ENCODE measurements around the gene SLC25A21.
"Not testable (repeated sequence)": the region's sequence is repeated elsewhere in the genome, so short reads cannot be mapped to it uniquely, and the experiment has no call there.

The SLC25A21 gene

GRCh38 chr14:37172024-37172869 is at the start of gene SLC25A21:
SLC25A21 (minus strand) TSS chr14:37172606.
- peak; percentile 49 for DNase-seq

GRCh38 chr14:37221073-37221472 is 48.7 kb upstream of the SLC25A21 start:
- DNase-seq: no peak

- no peak for DNase-seq
Measured at GRCh38 chr14:37215345-37215744, 42.9 kb upstream of the SLC25A21 start.

GRCh38 chr14:37213016-37213415 is 40.6 kb upstream of the SLC25A21 start:
- no peak for DNase-seq

GRCh38 chr14:37210448-37210847 is 38.0 kb upstream of the SLC25A21 start:
- no peak for DNase-seq

GRCh38 chr14:37209617-37210016 is 37.2 kb upstream of the SLC25A21 start:
- DNase-seq: not testable (repeated sequence)

- not testable (repeated sequence) for DNase-seq
Measured at GRCh38 chr14:37205623-37206605, 33.5 kb upstream of the SLC25A21 start.

GRCh38 chr14:37203423-37203822 is 31.0 kb upstream of the SLC25A21 start:
- no peak for DNase-seq

- no peak for DNase-seq
Measured at GRCh38 chr14:37202812-37203211, 30.4 kb upstream of the SLC25A21 start.

GRCh38 chr14:37202265-37202664 is 29.9 kb upstream of the SLC25A21 start:
- DNase-seq: no peak

- DNase-seq: no peak
Measured at GRCh38 chr14:37201724-37202123, 29.3 kb upstream of the SLC25A21 start.

GRCh38 chr14:37198907-37199306 is 26.5 kb upstream of the SLC25A21 start:
- no peak for DNase-seq

GRCh38 chr14:37198273-37198598 is 25.8 kb upstream of the SLC25A21 start:
- no peak for DNase-seq

- peak; percentile 50 for DNase-seq
Measured at GRCh38 chr14:37197421-37198272, 25.2 kb upstream of the SLC25A21 start, which contains the start of gene MIPOL1. MIPOL1 (plus strand) TSS chr14:37197937; CDS start chr14:37247889, 49,952 bp downstream.

- DNase-seq: no peak
Measured at GRCh38 chr14:37196604-37197420, 24.4 kb upstream of the SLC25A21 start.

GRCh38 chr14:37195327-37195726 is 22.9 kb upstream of the SLC25A21 start:
- DNase-seq: no peak

- DNase-seq: no peak
Measured at GRCh38 chr14:37194698-37195097, 22.3 kb upstream of the SLC25A21 start.

GRCh38 chr14:37189733-37190132 is 17.3 kb upstream of the SLC25A21 start:
- not testable (repeated sequence) for DNase-seq

GRCh38 chr14:37187840-37188577 is 15.6 kb upstream of the SLC25A21 start:
- not testable (repeated sequence) for DNase-seq

GRCh38 chr14:37187294-37187693 is 14.9 kb upstream of the SLC25A21 start:
- DNase-seq: no peak

GRCh38 chr14:37186865-37187264 is 14.5 kb upstream of the SLC25A21 start:
- DNase-seq: no peak
